SKM-1 (cell line): ENCODE results near the gene BIN1.

Experiments
- DNase-seq: peaks from one replicate; lab custom pipeline; 2025; ENCODE audit not compliant: unreplicated experiment; lab: John Stamatoyannopoulos, UW

BIN1 gene

DNA sequence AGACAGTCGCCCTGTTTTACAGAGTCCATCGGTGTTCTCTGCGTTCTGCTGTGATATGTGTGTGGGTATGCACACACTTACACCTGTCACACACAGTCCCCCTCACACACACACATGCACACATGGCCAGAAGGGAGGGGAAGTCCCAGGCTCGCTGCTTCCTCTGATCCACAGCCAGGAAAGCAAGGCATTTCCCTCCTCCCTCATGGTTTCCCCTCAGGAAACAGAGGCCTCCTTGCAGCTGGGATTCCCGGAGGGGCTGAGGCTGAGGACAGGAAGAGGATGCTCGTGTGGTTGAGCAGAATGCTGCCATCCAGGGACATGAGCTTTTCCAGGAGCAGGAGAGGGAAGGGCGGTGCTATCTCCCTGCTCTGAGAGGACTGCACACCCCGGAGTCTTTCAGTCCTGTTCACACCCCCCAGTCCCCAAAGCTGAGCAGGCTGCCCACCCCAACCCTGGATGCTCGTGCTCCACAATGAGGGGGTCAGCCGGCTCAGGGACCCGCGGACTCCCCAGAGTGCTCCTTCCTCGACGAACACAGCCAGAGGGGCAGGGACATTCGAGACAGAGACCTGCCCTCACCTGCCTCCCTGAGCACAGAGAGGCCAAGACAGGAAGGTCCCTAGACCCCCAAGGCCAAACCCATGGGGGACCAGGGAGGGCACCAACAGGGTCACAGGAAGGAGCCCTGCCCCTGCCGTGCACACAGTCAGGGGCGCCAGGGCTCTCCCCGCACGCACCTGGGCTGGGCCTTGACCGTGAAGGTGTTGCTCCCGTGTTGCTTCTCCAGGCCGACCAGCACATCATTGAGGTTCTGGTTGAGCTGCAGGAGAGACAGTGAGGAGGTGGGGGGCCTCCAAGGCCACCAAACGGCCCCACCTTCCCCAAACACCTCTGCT is 45.3 kb downstream of the BIN1 start:
- no peak for DNase-seq

- DNase-seq: no peak
Measured at GRCh38 chr2:127060264-127060945, 46.5 kb downstream of the BIN1 start.

DNA sequence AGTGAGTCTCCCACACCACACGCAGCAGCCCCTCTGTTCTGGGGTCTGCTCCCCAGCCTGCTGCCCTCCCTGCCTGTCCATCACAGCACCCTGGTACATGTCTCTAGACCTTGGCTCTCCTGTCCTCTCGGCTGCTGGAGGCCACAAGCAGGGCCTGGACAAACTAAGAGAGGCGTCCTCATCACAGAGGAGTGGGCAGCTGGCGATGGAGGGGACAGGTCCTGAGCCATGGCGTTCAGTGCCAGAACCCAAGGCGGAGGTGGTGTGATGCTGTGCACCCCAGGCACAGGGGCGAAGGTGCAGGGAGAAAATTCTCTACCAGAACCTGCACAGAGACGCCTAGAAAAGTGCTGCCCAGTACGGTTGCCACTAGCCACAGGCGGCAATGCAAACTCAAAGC is 47.4 kb downstream of the BIN1 start:
- no peak for DNase-seq

- no peak for DNase-seq
Measured at GRCh38 chr2:127058954-127059252, 48.1 kb downstream of the BIN1 start.

- DNase-seq: peak; percentile 99
Measured at GRCh38 chr2:127058246-127058953, 48.6 kb downstream of the BIN1 start.

DNA sequence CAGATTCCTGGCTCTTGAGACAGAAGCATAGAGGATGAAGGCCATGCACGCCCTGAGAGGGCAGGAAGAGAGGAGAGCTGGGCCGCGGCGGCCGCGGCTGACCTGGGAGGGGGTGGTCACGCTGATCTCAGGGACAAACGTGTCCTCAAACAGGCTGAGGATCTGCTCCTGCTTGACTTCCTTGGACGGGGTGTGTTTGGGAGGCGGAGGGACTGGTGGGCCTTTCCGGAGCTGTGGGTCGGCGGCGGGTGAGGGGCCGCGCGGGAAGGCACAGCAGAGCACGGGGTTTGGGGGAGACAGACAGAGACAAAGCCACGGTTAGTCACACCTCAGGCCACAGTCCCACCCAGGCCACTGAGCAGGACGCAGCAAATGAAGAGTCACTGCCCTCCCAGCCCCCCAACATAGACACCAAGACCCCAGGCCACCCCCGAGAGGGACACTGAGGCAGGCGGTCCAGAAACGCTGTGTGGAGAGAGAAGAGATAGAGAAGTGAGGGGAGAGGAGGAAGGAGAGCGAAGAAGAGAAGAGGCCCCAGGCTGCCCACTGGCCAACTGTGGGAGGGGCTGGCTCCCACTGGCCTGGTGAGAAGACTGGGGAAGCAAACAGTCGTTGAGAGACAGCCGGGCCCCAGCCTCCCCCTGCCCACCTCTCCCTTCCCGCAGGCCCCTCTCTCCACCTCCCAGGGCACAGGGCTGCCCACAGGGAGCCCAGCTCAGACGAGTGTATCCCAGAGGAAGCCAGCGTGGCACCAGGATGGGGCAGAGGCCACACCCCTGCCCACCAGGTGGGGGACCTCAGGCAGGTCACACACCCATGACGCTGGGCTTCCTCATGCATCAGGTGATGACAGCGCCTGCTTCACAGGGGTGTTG is 49.3 kb downstream of the BIN1 start:
- no peak for DNase-seq

- no peak for DNase-seq
Measured at GRCh38 chr2:127056631-127057370, 50.2 kb downstream of the BIN1 start.

GRCh38 chr2:127056086-127056485 is 50.9 kb downstream of the BIN1 start:
- DNase-seq: no peak

DNA sequence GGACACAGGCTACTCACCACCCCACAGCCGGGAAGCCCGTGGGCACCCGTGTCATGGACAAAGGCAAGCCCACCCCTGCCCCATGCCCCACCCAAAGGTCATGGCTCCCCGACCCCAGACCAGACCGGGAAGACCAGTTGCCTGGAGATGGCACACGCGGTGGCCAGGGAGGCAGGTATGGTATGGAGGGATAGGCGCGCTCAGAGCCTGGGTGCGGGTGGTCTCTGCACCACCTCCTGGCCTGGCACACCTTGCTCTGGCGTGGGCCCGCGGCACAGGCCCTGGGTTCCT is 51.2 kb downstream of the BIN1 start:
- DNase-seq: no peak

DNA sequence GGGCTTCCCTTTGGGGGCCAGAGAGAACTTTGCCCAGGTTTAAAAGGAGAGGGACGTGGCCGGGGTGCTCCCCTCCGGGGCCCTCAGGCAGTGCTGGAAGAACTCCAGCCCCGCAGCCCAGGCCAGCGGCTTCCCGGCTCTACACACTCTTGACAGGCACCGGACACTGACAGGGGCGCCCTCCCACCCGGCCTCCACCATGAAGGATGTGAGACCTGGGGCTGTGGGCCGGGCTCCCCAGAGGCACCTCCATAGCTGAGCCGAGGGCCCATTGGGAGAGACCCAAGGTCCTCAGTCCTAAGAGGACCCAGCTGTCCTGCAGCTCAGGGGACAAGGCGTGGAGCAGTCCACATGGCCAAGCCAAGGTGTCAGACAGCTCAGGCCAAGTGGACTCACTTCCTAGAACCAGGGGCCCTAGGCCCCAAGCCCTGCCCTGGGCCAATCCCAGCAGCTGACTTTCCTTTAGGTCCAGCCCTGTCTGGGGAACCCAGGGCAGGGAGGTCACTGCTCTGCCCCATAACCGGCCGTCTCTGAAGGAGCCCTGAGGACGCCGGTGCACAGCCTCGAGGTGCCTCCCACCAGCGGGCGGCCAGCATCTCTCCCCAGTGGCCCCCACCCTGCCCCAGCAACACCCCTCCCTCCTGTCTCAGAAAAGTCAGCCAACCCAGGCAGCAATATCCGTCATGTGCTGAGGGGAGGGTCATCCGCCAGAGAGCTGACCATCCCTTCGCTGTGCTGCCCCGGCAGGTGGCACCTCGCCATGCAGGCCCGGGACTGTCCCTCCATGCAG is 51.8 kb downstream of the BIN1 start:
- no peak for DNase-seq

DNA sequence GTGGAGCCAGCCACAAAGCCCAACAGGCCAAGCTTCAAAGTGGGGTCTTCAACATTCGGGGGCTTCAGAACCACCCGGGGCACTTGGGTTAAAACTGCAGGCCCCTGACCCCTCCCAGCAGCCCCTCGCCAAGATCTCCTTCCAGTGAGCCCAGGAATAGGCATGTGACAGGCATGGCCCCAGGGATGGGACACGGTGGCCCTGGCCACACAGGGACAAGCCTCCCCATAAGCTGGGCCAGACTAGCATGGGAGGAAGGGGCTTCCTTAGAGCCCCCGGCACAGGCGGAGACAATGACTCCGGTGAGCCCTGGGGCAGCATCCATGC is 52.4 kb downstream of the BIN1 start:
- no peak for DNase-seq

- no peak for DNase-seq
Measured at GRCh38 chr2:127053731-127054603, 53.0 kb downstream of the BIN1 start.

- DNase-seq: no peak
Measured at GRCh38 chr2:127052771-127053691, 53.9 kb downstream of the BIN1 start.

DNA sequence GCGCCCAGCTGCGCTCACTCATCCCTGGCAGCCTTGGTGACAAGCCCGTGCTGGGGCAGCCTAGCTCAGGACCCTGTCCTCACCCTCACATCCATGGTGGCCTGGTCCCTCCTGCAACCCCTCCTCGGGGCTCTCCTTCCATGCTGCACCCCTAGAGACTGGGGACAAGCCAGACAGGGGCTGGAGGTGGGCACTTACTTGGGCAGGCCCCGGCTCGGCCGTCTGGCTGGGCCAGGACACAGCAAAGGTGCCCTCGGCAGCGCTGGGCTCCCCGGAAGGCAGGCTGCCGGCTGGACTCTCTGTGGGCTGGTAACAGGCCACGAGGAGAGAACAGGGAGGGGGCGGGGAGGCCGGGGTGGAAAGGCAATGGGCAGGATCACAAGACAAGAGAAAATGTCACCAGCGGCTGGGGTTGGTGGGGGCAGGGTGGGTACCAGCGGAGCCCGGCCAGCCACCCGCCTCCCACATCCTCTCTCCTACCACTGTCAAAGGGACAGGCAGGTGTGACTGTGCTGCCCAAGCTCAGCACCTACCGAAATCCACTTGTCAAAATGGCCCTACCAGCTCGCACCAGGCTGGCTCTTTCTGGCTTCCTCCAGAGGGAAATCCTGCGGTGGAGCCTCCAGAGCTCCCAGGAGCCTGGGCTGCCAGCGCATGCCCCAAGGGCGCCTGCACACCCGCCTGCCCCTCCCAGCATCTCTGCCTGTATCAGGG is 54.7 kb downstream of the BIN1 start:
- DNase-seq: no peak

DNA sequence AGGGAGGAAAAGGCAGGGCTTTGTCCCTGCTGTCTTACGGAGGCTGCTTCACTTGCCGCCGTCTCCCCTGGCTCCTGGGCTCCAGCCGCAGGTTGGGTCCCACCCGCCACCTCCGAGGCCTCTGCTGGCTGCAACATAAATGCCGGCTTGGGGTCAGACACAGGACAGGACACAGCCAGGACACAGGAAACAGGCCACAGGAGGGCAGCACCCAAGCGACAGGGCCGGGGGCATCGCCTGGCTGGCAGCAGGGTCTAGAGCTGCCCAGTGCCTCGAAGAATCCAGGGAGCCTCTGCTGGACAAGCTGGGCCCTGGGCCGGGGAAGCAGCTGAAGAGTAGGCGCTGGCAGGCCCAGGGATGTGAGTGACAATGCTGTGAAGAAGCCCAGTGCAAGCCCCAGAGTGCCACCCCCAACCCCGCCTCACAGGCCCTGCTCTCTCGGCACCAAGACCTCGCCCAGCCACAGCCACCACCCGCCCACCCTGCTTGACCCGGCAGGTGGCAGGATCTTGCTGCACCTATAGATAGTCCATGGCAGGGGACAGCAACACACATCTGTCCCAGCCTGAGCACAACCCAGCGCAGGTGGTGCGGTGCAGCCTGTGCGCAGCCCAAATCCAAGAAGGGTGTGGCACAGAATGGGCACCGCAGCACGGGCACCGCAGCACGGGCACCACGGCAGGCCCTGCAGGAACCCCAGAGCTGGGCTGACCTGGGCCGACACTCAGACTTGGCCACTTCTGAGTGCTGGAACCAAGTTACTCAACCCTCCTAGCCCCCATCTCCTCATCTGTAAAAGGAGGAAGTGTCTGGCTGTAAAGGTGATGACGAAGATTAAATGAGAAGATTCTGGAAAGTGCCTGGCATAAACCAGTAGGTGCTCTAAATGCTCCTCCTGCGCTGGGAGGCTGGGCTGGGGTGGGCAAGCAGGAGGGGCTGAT is 55.6 kb downstream of the BIN1 start:
- peak; percentile 10 for DNase-seq

DNA sequence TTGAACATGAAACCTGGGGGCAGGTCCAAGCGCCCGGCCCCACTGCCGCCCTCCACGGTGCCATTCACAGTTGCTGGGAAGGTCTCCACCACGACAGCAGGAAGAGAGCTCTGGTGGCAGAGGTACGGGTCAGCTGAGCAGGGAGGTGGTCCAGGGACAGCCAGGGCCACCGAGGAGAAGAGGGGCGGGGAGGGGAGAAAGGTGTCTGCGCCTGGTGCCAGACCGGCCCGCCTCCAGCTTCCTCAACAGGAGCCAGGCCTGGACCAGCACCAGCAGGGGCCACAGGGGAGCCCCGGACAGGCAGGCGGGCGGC is 56.2 kb downstream of the BIN1 start:
- DNase-seq: no peak
